GM19193 (cell line): ENCODE data around the gene CA6.

Experiments
- POLR2A ChIP-seq: IDR thresholded peaks from 4 replicates; pipeline ENCODE4 v1.6.1; 2011; ENCODE audit not compliant: insufficient read depth, insufficient read length; ENCODE audit errors: extremely low read depth

CA6 gene

DNA sequence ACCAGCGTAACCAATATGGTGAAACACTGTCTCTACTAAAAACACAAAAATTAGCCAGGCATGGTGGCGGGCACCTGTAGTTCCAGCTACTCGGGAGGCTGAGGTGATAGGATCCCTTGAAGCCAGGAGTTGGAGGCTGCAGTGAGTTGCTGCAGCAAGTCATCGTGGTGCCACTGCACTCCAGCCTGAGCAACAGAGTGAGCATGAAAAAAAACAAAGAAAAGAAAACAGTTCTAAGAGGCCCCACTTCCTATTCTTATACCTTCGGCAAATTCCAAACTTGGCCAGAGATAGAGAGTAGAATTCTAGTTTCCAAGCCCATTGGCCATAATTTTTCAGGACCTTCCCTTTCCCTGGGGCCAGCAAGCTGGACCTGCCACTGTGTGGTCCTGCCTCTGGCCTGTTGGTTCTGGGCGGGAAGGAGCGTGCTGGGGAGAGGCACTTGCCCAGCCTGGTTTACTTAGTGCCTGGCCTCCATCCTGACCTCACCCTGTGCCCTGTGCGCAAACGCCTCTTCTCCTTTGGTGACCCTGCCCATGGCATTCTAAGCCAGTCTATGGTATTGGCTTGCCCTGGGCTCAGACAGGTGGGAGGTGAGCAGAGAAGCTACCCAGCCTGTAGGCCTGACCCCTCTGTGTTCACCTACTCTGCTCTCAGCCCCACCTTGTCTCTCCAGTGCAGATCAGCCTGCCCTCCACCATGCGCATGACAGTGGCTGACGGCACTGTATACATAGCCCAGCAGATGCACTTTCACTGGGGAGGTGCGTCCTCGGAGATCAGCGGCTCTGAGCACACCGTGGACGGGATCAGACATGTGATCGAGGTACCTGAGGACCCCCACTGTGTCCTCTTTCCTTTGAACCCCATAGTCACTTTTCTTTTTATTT is 11.0 kb downstream of the CA6 start:
- TF ChIP-seq POLR2A: no peak

DNA sequence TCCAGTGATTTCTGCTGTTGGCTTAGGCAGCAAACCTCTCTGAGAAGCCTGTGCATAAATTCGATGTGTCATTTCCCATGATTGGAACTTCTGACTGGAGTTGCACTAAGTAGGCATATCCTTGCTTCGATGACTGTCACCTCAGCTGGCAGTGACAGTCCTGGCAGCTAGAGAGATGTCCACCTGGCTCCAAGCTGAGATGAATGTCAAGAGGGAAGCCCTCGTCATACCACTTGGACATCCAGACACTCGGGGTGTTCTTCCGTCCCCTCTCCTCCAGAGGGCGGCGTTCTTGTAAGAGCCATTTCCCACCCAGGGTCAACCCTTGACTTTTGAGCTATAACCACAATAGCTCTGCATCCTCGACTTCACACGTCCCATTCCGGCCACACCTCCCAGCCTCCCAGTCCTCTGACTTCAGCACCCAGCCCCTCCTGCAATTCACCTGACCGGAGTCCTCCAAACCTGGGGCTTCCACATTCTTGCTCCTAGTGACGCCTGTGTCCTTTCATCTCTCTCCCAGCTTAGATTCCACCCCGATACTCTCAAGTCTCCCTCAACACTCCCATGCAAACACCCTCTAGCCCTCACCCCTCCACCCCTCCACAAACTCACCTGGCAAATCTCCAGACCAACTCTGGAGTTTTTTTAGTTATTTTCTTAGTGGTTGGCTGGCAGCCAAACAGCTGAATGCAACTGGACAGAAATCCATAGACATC is 17.3 kb downstream of the CA6 start:
- no peak for TF ChIP-seq POLR2A

GRCh38 chr1:8963963-8964362 is 18.3 kb downstream of the CA6 start:
- no peak for TF ChIP-seq POLR2A

- TF ChIP-seq POLR2A: no peak
Observed at GRCh38 chr1:8965121-8965820, 19.6 kb downstream of the CA6 start.

- TF ChIP-seq POLR2A: no peak
Observed at GRCh38 chr1:8966606-8967005, 20.9 kb downstream of the CA6 start.

- no peak for TF ChIP-seq POLR2A
Observed at GRCh38 chr1:8969937-8970336, 24.3 kb downstream of the CA6 start.

- TF ChIP-seq POLR2A: no peak
Observed at GRCh38 chr1:8970870-8971337, 25.2 kb downstream of the CA6 start.

GRCh38 chr1:8974551-8974950 is 28.9 kb downstream of the CA6 start:
- TF ChIP-seq POLR2A: no peak

DNA sequence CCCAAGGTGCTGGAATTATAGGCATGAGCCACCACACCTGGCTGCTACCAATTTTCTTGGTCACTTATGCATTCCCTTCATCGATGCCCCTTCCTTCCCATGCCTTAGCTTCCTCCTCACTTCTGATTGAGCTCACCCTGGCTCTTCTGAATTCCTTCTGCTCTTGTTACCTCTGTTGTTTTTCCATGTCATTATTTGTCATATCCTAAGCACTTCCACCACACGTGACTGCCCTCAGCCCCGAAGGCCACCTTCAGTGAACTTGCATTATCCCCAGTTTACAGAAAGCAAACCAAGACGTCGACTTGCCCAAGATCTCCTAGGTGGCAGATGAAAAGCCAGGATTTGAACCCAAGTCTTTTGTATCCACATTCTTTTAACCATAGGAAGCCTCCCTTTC is 30.7 kb downstream of the CA6 start:
- no peak for TF ChIP-seq POLR2A

DNA sequence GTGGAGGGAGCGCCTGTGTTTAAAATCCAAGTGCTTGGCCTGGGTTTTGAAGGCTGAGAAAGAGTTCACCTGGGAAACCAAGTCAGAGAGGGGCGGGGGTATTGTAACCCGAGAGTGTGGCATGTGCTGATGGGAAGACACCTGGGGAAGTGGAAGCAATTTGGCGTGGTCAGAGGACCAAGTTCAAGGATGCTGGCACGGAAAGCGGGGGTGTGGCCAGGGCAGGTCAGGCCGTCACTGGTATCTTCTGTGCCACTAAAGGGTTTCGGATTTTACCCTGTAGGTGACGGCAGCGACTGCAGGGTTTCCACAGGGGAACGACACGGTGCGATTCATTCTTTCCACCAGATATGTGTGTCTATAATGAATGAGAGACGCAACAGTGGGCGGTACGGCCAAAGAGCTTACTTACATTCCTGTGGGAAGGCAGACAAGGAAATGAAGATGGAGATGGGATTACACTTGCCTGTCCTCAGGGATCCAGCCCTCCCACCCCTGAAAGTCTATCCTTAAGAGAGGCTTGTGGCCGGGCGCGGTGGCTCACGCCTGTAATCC is 31.3 kb downstream of the CA6 start:
- no peak for TF ChIP-seq POLR2A

DNA sequence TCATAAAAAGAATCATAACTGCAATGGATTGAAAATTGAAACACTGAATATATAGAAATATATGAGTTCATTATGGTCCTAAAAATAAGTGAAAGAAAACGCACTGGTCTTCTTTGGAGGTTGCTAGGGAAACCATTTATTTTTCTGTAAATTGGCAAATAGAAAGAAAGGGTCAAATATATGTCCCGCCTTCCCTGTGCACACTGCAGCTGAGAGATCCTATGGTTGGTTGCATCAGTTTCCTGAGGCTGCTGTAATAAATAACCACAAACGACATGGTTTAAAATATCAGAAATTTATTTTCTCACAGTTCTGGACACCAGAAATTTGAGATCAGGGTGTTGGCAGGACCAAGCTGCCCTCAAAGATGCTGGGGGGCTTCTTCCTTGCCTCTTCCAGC is 35.0 kb downstream of the CA6 start:
- TF ChIP-seq POLR2A: no peak

- no peak for TF ChIP-seq POLR2A
Observed at GRCh38 chr1:8981169-8981568, 35.5 kb downstream of the CA6 start.

- no peak for TF ChIP-seq POLR2A
Observed at GRCh38 chr1:8984203-8984602, 38.5 kb downstream of the CA6 start.

DNA sequence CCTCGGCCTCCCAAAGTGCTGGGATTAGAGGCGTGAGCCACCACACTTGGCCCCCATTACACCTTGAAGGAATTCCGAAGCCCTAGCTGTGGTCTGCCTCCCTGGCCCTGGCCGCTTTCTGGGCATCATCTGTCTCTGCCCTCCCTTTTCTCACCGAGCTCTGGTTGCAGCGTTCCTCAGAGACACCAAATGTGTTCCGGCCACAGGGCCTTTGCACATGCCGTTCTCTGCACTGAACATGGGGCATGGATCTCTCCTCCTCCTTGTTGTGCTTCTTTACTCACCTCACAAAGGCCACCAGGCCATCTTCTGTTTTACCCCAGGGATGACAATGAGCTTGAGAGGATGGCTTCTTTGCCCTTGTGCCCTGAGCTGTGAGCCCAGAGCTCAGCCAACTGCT is 39.3 kb downstream of the CA6 start:
- TF ChIP-seq POLR2A: no peak
